TTC549 (cell line): ENCODE measurements around the gene INSRR.

ENCODE experiments used
- FAIRE-seq: peaks from 2 replicates; lab custom pipeline; 2012; peaks lifted over from hg19 to GRCh38; lab: Jason Lieb, UNC

The INSRR gene

GRCh38 chr1:156804572-156805243, 54.2 kb downstream of the INSRR start:
- FAIRE-seq = no peak

- no peak for FAIRE-seq
Measured at GRCh38 chr1:156804026-156804425, 54.9 kb downstream of the INSRR start.

GRCh38 chr1:156803086-156803851, 55.6 kb downstream of the INSRR start:
- no peak for FAIRE-seq

GRCh38 chr1:156802421-156802935, 56.4 kb downstream of the INSRR start:
- FAIRE-seq = no peak

GRCh38 chr1:156801409-156802121, 57.4 kb downstream of the INSRR start:
- no peak for FAIRE-seq

GRCh38 chr1:156797212-156797871, 61.6 kb downstream of the INSRR start:
- FAIRE-seq = peak; percentile 90

DNA sequence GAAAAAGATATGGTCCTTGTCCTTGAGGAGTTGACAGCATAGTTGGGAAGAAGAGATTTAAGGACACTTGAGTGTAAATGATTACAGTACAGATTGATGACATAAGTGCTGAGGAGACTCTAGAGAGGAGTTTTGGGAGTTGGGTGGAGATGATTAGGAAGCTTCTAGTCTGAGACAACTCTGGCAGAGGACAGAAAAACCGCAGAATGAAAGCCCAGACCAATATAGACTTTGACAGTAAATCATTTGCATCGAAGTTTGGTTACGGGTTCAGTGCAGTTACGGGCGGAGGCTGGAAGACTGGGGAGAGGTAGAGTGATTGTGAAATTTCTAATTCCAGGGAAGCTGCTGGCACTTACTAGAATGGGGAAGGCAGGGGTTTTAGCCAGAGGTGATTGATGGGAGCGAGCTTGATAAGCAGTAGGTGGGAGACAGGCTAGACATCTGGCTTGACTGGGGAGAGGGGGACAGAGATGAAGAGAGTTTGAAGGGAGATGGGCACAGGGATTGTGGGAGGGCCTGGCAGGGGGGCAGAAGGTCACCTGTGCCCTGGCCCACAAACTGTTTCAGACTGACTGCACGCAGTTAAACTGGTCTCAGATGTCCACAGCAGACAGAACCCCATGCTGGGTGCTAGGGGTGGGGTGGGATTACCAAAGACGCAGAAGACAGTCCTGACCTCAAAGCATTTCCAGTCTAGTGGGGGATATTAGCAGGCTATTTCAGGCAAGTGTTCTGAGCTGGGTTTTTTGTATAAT, 62.4 kb downstream of the INSRR start:
- no peak for FAIRE-seq

- FAIRE-seq = no peak
Measured at GRCh38 chr1:156795787-156796186, 63.1 kb downstream of the INSRR start.

DNA sequence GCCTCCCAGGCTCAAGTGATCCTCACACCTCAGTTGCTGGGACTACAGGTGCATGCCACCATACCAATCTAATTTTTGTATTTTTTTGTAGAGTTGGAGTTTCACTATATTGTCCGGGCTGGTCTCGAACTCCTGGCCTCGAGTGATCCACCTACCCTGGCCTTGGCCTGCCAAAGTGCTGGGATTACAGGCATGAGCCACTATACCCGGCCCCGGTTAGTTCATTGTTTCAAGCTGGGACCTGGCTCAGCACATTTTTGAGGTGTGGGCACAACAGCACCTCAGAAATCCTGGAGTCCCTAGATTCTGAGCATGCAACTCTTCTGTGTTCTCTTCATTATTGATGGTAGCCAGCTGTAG, 63.6 kb downstream of the INSRR start:
- FAIRE-seq = no peak

DNA sequence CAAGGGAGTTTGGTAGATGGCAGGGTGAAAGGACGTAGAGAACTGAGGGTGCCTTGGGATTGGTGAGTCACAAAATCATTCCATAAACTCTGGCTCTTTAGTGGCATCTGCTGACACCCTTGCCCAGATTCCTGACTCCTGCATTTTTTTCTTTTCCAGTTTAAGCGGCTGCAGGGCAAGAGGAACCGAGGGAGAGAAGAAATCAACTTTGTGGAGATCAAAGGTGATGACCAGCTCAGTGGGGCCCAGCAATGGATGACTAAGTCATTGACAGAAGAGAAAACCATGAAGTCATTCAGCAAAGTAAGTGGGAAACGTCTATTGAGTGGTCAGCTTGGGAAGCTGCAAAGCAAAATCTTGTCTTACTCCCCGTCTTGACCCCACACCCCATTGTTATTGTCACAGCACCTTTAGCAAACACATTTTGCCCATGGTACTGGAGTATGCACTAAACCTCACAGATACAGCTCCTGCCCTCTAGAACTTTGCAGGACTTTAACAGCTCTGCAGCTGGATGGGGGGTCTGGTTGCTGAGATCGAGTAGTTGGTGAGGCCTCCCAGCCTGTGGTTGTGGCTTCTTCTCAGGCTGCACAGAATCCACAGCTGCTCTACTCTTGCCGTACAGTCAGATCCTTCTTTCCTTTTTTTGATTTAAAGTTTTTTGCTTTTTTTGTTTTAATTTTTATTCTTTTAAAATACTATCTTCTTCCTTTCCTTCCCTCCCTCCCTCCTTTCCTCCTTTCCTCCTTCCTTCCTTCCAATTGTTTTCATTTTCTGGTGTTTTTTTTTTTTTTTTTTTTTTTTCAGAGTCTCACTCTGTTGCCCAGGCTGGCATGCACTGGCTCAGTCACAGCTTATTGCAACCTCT, 64.2 kb downstream of the INSRR start:
- no peak for FAIRE-seq
